A549 (cell line): ENCODE results near the gene TAF1D.

Experiments
- CTCF ChIP-seq: fragments of >200 bp; sonication (Bioruptor Twin); formaldehyde crosslinking; IDR thresholded peaks from 3 replicates; pipeline ENCODE4 v1.5.1; 2016
- MAX ChIP-seq: IDR thresholded peaks from 2 replicates; pipeline ENCODE4 v1.6.1; 2012
- POLR2A ChIP-seq: IDR thresholded peaks from 2 replicates; pipeline ENCODE4 v1.6.1; 2012; ENCODE audit warnings: mild to moderate bottlenecking, low read length

- TF ChIP-seq MAX (no peak), CTCF (no peak), POLR2A (no peak)
Measured at GRCh38 chr11:93746101-93746500, 4.8 kb upstream of the TAF1D start.
